Superior temporal gyrus (tissue), 1 donor: ENCODE measurements around the gene GTF3C2.
A peak's percentile ranks its signal among the peaks of the same experiment; 100 is the strongest.

Source experiments
- DNase-seq: peaks from one replicate; pipeline ENCODE4 v3.0.0-alpha.2; 2016; ENCODE audit errors: extremely low spot score

The GTF3C2 gene

GRCh38 chr2:27296481-27296880 is 60.1 kb downstream of the GTF3C2 start:
- no peak for DNase-seq

- DNase-seq, result no peak
Observed at GRCh38 chr2:27294928-27295327, 61.6 kb downstream of the GTF3C2 start.

DNA sequence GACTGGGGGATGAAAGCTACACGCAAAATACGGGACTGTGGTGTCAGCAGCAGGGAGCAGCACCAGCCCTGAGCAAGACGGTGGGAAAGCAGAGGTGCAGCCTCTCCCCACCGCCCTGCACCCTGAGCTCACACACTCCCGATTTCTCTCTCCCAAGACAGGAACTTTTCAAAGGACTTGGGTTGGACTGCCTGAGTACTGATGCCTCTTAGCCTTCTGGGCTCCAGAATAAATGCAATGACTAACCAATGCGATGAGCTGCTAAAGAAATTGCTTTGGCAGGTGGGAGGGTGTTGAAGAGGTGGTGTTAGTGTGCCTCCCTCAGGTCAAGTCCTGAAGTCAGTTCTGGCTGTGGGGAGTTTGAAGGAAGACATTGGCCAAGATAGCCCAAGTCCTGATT is 64.7 kb downstream of the GTF3C2 start:
- DNase-seq, result no peak

- DNase-seq, result no peak
Observed at GRCh38 chr2:27290549-27290948, 66.0 kb downstream of the GTF3C2 start.

DNA sequence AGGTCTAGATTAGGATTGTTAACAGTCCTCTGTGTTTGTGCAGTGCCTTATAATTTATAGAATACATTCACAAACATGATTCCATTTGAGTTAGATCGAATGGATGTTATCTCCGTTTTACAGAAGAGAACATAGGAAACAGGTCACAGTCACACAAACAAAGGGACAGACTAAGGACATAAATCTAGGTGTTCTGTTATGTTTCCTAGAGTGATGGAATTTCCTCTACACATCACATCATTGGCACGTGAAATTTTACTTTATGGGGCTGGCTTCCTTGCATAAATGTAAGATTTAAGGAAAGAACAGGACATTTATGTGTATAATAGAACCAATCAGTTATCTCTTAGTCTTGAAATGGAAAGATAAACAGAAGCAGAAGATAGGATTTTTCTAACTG is 68.0 kb downstream of the GTF3C2 start:
- no peak for DNase-seq

DNA sequence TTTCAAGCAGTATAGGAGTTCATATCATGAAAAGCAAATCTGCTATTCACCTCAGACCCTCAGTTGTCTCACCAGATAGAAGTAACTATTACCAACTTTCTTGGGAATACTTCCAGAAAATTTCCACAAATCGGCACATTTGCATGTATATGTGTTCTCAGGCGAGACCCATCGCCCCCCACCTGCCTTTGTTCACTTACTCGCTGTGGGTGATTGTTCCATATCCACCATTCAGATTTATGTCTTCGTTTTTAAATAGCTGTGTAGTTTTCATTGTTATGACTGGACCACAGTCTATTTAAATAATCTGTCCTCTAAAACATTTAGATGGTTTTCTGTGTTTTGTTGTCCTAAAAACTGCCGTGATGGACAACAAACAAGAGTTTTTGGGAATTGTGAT is 71.1 kb downstream of the GTF3C2 start:
- DNase-seq, result no peak

- peak; percentile 59 for DNase-seq
Observed at GRCh38 chr2:27284996-27285395, 71.6 kb downstream of the GTF3C2 start.

DNA sequence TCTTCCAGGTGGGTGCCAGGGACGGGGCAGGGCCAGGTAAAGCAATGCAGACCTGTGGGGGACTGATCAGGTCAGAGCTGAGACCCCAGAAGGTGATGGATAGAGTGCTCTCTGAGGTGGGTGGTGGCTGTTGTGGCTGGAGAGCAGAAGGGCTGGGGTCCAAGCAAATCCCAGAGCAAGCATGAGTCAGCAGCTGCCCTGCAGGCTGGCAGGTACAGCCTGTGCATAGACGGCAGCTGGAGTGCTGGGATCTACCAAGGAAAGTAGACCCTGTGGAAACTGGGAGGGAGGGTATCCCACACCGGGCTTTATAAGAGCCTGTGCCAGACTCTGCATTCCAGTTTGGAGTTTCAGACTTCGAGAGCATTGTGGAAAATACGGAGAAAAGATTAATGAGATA is 73.7 kb downstream of the GTF3C2 start:
- DNase-seq, result no peak

GRCh38 chr2:27281855-27282559 is 74.6 kb downstream of the GTF3C2 start, which contains the start of gene TRIM54:
Gene TRIM54, plus strand, starts transcription at chr2:27282429. Its CDS starts 303 bp downstream, at chr2:27282732.
- DNase-seq, result no peak

DNA sequence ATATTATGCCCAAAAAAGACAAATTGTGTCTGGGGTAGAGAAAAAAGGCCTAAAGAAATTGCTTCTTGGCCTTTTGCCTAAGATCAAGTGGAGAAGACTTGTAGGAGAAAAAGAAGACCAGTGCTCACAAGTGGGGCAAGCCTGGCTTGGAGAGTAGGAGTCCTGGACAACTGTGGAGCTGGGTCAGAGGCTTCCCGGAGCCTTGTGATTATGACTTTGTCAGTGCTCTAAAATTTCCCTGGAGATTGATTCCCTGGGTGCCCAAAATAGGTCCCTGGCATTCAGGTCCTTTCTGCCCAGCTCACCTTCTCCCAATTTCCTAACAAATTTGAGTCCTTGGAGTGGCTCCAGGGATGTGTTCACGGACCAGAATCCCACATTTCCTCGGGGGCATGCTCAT is 75.1 kb downstream of the GTF3C2 start:
- DNase-seq, result no peak

DNA sequence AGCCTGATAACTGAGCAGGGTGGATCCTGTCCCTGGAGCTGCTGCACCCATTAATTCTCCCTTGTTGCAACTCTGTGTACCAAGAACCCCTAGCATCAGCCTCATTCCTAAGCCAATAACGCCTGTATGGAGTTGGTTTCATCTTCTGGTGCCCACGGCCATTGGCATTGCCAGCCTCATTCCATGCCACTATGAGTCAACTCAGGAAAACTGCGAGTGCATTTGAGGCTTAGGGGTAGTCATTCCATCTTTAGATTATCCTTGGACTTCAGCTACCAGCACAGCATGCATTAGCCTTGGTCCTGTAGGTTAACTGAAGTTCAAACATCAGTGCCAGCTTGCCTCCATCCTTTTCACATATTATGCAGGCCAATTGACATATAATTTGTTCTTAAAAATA is 75.7 kb downstream of the GTF3C2 start:
- DNase-seq, result no peak

DNA sequence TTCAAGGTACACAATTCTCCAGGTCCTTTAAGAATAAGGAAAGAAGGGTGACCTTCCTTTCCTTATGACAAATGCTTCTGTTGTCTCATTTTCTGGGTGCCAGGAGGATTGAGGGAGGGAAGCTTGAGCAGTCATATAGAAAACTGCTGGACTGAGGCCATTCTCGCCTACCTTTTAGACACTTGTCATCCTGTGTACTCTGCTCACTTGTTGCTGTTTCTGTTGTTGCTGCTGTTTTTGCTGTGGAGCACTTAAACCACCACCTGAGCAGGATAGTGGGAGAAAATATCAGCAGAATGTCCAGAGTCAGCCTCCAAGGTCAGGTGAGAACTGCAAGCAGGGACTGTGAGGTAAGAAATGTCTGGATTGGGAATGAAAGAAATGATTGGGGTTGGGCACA is 78.6 kb downstream of the GTF3C2 start:
- DNase-seq, result no peak
